NCI-H128 (cell line): ENCODE measurements around the gene PDZD2.
"Not testable (repeated sequence)": the region's sequence is repeated elsewhere in the genome, so short reads cannot be mapped to it uniquely, and the experiment has no call there.

Experiments
- DNase-seq: peaks from one replicate; lab custom pipeline; 2025; ENCODE audit not compliant: unreplicated experiment; lab: John Stamatoyannopoulos, UW

PDZD2 gene

DNA sequence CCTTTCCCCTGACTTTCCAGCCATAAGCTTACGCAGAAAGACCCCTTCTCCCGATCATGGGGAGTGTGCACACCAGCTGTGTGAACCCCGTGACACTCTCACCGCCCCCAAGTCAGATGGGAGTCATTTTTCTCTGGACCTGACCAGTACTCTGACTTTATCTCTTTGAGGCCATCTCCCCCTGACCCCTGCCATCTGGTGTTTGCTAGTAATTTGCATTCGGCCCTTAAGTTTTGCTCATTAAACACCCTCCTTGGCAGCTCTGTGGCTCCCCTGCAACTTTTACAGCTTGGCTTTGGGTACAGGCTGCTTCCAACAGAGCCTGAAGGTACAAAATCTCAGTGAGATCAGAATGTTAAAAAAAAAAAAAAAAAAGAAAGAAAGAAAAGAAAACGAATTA is 43.9 kb downstream of the PDZD2 start:
- DNase-seq = no peak

DNA sequence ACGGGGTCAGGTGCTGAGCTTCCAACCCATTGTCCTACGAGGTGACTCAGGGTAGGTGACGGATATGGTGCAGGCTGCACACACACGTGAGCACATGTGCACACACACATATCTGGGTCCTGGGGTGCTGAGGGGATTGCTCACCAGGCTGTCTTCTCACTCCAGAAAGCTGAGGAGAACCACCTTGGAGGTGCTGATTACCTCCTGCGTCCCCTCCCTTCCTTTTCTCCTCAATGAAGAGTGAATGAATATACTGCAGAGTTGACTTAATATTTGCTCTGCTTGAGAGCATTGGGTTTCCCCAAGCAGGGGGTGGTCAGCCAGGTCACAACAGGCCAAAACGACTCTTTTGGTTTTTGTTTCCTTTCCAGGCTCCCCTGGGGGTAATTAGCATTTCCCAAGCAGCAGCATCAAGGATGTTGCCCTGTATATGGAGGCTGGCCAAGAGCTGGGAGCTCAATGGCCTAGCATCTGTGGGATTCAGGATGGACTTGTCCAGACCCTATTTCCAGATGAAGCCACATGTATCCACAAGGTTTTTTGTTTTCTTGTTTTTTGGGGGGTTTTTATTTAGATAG is 49.7 kb downstream of the PDZD2 start:
- no peak for DNase-seq

DNA sequence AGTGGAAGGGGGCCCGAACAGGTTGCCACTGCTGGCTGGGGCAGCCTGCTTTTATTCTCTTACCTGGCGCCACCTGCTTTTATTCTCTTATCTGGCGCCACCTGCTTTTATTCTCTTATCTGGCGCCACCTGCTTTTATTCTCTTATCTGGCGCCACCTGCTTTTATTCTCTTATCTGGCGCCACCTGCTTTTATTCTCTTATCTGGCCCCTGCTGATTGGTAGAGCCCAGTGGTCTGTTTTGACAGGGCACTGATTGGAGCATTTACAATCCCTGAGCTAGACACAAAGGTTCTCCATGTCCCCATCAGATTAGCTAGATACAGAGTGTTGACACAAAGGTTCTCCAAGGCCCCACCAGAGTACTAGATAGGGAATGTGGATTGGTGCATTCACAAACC is 52.5 kb downstream of the PDZD2 start:
- DNase-seq = not testable (repeated sequence)

DNA sequence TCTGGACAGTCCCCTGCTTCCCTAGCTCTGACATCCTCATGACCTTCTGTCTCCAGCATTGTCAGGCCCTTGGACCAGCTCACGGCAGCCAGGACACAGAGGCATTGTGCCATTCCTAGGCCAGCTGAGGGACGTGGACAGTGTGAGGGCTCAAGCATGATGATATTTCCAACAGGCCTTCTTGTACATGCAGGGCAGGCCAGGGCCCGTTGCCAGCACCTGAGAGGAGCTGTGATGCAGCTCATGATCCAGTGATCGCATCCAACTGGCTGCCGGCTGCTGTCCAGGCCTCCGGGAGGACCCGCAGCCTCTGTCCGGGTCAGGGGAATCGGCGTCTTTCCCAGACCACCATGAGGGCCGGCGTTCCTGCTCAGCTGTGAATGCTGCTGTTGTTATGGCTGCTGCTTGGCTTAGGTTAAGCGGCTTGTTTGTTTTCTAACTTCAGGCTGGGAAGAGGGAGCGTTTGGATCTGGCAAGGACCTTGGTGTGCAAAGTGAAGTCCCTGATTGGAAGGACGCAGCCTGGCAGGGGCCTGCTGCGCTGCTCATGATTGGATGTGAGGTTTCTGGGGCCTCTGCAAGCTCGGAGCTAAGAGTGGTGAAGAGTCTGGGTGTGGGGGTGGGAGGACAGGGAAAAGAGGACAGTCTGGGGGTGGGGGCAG is 53.8 kb downstream of the PDZD2 start:
- DNase-seq = no peak

DNA sequence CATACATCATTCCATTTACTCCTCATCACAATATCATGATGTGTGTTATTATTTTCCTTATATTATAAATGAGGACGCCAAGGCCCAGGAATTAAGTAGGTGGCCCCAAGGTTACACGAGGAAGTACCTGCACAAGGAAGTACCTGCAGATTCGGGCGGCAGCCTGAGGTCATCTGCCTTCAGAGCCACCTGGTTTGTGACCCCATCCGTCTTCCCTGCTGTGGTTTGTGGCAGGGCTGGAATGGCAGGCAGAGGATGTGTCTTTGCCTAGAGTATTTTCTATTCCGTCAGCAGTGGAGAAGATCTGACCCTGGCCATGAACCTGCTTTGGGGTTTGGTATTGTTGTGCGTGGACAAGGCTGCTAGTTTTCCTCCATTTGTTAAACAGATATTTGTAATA is 59.7 kb downstream of the PDZD2 start:
- no peak for DNase-seq

DNA sequence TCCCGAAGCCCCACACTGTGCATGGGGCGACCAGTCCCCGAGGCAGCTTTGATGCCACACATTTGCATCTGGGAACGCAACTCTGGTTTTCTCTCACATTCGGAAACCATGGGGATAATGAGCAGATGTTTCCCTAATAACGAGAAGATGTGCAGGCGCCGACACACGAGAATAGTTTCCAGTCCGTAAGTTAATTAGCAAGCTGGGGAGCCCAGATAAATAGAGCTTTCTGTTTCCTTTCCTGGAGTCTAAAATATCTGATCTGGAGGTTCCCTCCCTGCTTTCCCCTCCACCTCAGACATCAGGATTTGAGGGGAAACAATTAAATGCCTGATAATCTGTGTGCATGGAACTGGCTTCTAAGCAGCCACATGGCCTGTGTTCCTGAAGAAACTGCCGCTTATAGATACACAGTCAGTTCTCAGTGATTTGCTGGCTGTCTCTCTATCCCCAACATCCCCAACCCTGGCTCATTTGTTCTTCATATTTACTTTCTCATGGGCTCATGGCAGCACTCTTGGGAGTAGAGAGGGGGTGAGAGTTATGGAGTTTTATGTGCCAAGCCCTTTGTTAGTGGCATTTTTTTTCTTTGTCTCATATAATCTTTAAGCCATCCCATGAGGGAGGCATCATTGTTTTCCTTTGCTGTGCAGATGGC is 62.8 kb downstream of the PDZD2 start:
- no peak for DNase-seq

DNA sequence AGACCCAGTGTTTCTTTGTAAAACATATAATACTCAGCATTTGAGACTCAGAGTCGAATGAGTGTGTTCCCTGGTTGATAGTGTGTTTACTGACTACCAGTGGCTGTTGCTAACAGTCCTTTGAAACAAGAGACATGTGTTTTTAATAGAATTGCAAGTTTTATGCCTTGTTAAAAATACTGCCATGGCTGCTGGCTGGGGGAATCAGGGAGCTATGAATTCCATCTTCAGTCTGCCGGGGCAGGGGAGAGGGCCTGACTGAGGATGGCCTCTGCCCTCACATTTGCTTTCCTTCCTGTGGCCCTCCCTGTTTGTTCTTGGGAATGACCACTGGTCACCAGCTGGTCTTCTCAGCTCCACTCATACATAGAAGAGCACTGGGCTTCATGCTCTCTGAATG is 63.8 kb downstream of the PDZD2 start:
- no peak for DNase-seq

DNA sequence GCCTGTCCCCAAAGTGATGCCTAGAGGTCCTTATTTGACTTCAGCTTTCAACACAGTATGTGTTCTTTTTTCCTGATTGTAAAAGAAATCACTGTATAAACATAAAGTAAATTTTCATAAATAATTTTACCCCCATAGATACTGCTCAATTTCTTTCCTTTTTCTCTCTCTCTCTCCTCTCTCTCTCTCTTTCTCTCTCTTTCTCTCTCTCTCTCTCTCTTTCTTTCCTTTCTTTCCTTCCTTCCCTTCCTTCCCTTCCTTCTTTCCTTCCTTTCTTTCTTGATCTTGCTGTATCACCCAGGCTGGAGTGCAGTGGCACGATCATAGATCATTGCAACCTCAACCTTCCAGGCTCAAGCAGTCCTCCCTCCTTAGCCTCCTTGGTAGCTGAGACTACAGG is 64.8 kb downstream of the PDZD2 start:
- no peak for DNase-seq

DNA sequence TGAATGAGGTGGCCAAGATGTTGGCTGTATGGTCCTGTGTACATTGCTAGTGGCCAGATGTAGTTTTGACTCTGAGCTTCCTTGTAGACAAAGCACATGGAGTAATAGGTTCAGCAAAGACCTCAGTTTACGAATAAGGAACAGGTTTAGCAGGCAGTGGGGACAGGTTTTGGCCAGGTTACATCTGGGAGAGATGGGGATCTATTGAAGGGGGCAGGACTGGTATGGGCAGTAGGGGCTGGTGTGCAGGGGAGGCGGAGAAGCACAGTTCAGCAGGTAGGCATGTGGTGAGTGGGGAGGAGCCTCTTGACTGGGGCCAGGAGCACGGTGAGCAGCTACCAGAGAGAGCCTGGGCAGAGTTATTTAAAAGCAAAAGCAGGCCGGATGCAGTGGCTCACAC is 67.3 kb downstream of the PDZD2 start:
- no peak for DNase-seq

DNA sequence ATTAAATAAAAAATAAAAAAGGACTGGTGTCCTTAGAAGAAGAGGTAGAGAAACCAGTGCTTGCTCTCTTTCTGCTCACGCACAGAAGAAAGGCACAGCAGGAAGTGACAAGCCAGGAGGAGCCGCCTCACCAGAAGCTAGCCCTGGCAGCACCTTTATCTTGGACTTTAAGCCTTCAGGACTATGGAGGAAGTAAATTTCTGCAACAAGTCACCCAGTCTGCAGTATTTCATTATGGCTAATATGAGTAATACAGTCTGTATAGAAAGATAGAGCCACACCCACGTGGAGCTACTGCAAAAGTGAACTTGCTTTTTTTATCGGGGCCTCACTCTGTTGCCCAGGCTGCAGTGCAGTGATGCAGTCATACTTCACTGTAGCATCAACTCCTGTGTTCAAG is 68.4 kb downstream of the PDZD2 start:
- no peak for DNase-seq

DNA sequence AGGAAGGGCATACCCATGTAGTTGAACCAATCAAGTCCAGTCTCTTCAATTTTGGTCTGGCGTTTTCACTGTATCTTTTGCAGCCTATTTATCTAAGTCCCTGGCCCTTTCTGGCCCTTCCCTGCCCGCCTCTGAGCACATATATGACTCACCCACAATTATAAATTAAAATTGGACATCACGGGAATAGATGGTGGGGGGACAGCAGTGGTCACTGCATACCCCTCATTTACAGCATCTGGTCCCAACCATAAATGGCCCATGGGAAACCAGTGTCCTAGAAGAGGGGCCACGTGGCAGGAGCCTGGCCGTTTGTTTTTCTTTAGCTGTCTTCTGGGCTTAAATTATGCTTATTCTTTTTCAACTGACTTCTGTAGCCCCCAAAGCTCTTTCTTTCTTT is 69.2 kb downstream of the PDZD2 start:
- DNase-seq = no peak

DNA sequence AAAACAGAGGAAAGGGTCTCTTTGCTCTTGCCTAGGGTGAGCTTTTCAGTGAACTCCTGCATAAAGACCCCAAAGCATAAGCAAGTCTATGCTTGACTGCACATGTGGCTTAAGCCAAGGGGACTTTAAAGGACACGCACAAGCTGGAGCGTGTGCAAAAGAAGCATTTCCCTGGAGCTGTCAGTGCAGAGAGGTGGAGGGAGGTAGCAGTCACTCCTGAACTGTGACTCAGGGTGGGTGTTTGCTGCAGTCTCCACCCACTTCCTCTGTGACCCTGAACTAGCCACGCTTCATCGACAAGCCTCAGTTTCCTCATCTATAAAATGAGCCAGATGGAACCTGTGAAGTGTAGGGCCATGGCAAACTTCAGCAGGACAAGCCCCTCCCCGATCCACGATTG is 72.4 kb downstream of the PDZD2 start:
- DNase-seq = no peak

DNA sequence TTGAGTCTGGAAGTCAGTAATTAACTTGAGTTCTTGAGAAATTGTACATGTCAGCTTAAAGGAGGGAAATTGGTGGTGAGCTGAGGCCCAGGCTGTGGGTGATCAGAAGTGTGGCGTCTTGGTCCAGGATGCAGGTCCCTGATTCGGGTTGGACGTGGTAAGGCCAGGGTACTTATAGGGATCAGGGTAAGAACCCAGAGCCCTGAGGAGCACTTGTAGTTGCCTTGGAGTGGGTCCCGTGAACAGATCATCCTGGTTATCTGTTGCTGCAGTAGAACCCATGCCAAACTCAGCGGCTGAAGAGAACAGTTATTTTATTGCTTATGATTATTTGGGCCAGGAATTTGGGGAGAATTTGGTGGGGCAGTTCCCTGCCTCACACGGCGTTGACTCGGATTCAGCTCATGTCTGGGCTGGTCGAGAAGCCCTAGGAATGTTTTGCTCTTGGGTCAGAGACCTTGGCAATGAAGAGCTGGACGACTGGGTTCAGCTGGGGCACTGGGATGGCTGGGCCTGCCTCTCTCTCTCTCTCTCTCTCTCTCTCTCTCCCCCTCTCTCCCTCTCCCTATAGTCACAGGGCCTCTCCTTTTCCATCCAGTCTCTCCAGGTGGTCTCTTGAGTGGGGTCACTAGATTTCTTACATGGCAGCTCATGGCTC is 73.1 kb downstream of the PDZD2 start:
- no peak for DNase-seq

DNA sequence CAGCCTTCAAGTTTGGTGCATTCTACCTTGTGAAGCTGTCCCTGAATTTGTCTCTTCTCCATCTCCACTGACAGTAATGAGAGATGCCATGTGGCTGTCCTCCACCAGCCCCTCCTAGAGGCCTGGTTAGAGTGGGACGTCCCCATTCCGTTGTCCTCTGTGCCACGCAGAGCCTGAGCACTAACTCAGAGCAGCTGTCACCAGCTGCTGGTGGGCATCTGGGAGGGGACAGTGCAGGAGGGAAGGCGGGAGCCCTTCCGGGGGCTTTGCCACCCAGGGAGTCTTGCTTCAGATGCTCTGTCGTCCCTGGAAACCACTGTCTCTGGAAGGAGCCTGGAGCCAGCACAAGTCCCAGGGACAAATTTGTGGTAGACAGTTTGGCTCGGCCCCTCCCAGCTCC is 78.6 kb downstream of the PDZD2 start:
- DNase-seq = no peak

DNA sequence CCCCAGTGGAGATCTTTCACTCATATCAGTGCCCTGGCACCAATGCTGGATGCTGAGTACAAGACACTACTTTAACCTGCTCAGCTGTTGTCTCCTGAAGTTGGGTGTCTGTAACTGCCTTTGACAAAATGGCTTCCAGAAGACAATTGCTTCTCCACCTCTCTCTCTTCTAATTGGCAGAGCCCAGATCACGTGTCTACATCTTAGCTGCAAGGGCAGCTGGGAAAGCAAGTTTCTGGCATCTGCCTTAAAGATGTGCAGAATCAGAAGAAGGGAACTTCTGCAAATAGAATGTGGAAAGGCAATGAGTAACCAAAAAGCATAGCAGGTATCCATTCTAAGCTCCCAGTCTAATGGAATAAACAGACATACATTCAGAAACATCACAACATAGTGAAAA is 81.1 kb downstream of the PDZD2 start:
- DNase-seq = no peak

DNA sequence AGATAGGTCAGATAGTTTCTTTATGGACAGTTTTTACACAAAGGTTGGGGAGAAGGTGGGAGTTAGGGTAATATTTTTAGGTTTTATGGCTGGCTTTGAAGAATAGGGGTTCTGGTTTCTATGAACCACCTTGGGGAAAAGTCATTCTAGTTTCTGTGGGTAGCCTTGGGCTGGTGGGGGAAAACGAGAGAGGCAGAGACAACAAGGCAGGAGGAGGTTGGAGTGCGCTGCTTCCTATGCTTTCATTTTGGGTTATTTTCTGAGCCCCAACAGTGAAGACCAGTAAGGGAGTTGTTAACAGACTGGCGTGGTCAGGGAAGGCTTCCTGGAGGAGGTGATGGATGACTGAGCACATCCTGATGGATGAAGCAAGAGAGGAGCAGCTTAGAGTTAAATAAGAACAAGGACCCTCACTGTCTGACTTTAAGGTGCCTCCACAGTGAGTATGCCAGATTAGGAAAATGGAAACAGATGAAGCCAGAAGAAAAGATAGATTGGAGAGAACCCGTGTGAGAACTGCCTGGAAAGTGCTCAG is 81.9 kb downstream of the PDZD2 start:
- DNase-seq = no peak

DNA sequence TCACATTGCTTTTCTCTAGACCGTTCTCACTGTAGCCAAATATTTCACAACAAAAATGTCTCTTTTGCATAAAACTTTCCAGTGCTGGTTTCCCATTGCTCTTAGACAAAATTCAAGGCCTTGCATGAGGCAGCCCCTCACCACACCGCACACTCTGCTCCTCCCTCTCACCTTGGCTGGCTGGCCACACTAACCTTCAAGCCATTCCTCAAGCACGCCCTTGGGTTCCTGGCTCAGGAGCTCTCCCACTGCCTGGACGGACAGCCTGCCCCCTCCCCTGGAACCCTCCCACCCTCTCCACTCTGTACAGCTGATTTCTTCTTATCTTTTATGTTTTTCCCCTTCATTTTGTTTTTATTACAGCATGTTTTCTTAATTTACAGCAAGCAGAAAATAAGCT is 83.2 kb downstream of the PDZD2 start:
- DNase-seq = no peak

DNA sequence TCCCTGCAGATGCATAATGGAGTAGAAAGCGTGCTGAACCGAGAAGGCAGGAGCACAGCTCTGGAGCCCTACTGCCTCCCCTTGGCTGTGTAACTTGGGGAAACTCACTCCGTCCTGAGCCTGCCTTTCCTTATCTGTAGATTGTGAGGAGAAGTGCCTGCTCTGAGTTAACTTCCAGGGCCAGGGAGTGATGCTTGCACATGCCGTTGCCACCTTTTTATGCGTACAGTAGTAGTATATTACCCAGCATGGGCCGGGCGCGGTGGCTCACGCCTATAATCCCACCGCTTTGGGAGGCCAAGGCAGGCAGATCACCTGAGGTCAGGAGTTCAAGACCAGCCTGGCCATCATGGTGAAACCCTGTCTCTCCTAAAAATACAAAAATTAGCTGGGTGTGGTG is 87.1 kb downstream of the PDZD2 start:
- DNase-seq = no peak

DNA sequence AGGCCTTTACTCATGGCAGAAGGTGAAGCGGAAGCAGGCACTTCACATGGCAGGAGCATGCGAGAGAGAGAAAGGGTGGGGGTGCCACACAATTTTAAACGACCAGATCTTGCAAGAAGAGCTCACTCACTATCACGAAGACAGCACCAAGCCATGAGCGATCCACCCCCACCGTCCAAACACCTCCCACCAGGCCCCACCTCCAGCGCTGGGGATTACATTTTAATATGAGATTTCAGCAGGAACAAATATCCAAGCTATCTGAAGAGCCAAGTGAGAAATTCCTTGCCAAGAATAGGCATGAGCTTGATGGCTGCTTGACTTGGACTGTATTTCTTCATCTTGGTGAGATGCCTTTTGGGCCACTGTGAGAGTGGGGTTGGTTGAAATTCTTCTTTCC is 88.0 kb downstream of the PDZD2 start:
- DNase-seq = no peak

DNA sequence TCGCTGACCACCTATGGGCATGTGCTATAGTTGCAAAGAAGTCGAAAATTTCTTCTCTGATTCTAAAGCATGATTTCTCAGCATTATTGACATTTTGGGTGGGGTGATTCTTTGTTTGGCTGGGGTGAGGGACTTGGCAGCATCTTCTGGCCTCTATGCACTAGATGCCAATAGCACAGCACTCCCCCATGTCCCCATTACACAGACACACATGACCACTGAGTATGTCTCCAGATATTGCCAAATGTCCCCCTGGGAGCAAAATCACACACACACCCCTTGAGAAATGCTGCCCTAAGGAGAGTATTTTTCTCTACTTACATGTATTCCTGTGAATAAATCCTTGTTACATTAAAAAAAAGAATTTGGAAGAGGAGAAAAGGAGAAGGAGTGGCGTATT is 89.1 kb downstream of the PDZD2 start:
- no peak for DNase-seq

DNA sequence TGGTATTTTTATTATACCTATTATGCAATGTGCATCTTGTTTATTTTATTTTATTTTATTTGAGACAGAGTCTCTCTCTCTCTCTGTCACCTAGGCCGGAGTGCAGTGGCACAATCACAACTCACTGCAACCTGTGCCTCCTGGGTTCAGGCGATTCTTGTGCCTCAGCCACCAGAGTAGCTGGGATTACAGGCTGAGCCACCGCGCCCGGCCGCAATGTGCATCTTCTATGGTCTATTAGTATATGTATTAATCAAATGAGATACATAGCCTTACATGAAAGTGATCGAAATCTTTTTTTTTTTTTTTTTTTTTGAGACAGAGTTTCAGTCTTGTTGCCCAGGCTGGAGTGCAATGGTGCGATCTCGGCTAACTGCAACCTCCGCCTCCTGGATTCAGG is 89.9 kb downstream of the PDZD2 start:
- DNase-seq = not testable (repeated sequence)

DNA sequence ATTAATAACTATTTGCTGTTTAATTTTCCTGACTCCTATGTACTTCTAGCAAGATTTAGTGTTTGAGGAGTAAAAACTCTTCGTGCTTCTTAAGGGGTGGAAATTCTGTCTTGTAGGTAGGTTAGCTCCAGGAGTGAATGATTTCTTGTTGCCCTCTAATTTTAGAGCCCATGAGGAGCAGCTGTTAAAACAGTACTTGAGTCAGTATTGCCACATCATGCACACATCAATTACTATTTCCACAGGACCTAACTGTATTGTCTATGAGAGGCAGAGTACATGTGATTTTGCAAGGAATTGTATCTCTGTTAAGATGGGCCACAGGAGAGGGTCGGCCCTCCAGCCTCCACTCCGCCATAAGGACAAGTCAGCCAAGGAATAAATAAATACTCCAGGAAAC is 91.2 kb downstream of the PDZD2 start:
- DNase-seq = no peak
